ENCODE results near the gene MYOM1.

- TF ChIP-seq FOXK2 (IDR thresholded peaks at IDR 0.05) (no peak), HDGF (IDR thresholded peaks at IDR 0.05; ENCODE audit: borderline replicate concordance) (no peak), FOXA1 (IDR thresholded peaks at IDR 0.05) (no peak), ARNT (IDR thresholded peaks at IDR 0.05) (no peak), BHLHE40 (IDR thresholded peaks at IDR 0.05; ENCODE audit: borderline replicate concordance) (no peak)
Observed at GRCh38 chr18:3139406-3139805, 80.4 kb downstream of the MYOM1 start.
